GM18505 (cell line): ENCODE results near the gene KLF2.
A peak's percentile ranks its signal among the peaks of the same experiment; 100 is the strongest.

ENCODE experiments used
- ATAC-seq: cut with Tn5 transposase; IDR thresholded peaks from one replicate; pipeline ENCODE4 v1.9.1; 2021; ENCODE audit not compliant: unreplicated experiment
- POLR2A ChIP-seq: IDR thresholded peaks from 4 replicates; pipeline ENCODE4 v1.6.1; 2011; ENCODE audit warnings: borderline replicate concordance; ENCODE audit not compliant: insufficient read depth, insufficient read length; ENCODE audit errors: extremely low read depth

The KLF2 gene

DNA sequence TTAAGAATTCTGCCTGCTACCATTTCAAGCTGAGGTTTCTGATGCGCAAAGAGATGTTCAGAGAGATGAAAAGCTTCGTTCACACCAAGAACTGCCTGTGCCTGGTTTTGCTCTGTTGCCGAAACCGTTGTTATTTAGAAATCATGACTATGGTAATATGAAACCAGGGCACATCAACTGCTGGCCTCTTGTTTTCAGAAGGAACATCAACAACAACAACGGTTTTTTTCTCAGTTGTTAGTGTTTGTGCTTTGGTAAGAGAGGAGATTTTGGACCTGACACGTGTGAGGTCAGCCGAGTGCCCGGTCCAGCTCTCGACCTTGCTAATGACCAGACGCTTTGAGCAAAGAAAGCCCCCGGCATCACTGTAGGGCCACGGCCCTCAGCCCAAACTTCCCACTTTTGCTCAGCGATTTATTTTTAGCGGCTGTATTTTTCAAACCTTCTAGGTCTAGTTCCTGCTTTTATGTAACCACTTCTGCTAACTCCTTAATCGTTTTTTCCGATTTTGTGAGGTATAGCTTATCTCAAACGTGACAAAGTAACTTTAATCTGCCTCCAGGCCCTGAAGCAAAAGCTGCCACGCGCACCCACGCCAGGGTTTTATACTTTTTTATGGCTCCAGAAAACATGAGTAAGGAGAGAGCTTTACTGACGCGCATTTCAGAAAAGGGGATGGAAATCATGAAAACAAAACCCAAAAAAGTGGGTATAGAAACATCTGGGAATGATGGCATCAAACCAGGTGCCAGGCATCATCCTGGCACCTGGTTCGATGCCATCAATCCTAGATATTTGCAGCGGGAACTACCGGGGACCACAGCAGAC, 42.0 kb downstream of the KLF2 start:
- TF ChIP-seq POLR2A, result peak; percentile 17
- ATAC-seq, result no peak

DNA sequence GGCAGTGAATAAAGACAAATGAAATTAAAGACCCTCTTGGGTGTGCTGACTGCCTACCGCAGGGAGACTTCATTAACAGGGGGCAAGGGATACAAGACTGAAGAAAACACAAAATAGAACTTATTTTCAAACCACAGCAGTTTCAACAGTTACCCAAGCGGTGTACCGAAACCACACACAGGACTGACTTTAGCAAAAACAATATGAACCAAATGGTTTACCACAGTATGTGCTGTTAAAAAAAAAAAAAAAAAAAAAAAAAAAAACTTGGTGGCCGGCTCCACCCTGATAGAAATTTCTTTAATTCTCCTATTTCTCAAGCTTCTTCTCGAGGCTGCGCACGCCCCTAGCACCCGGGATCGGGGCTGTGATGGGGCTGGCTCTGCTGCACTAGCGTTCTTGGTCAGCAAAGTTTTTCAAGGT, 42.6 kb downstream of the KLF2 start:
- TF ChIP-seq POLR2A, result no peak
- ATAC-seq, result no peak

DNA sequence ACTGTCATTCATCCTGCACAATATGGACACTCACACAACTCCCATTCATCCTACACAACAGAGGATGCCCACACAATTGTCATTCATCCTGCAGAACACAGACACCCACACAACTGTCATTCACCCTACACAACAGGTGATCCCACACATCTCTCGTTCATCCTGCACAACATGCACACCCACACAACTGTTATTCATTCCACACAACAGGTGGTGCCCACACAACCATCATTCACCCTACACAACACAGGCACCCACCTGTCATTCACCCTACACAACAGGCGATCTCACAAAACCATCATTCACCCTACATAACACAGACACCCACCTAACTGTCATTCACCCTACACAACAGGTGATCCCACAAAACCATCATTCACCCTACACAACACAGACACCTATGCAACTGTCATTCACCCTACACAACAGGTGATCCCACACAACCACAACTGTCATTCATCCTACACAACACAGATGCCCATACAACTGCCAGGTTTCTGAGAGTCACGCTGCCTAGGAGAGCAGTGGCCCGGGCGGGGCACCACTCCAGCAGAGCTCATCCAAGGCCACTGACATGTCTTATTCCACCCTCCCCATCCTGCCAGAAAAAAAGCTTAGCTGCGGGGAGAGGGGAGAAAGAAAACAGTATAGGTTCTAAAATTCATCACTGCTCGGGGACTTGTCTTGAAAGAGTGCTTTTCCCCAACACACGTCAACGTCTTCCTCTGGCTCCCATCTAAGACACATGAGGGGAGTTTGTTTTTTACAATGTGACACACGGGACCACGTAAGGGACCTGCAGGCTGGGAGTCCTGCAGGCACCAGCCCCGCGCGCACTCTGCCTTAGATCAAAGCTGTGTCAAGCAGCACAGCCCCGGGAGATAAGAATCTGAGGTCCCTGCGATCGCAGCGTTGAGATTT, 44.0 kb downstream of the KLF2 start:
- no peak for TF ChIP-seq POLR2A
- no peak for ATAC-seq

DNA sequence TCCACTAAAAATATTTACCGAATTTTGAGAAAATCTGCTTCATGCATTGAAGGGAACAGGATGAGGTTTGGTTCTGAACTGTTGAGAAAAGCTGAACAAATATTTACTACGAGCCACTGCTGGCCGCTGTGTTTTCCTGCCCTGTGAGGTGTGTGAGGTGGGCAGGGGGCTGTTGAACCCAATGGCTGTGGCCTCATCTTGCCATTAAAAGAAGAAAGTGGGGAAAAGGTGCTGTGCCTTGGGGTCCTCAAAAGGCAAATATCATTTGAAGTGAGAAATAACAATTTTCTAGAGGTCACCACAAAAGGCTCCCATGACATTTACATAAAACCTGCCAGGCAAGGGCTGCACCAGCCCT, 44.7 kb downstream of the KLF2 start:
- no peak for ATAC-seq
- TF ChIP-seq POLR2A, result no peak

GRCh38 chr19:16369664-16370576, 45.3 kb downstream of the KLF2 start:
- no peak for TF ChIP-seq POLR2A
- ATAC-seq, result no peak

DNA sequence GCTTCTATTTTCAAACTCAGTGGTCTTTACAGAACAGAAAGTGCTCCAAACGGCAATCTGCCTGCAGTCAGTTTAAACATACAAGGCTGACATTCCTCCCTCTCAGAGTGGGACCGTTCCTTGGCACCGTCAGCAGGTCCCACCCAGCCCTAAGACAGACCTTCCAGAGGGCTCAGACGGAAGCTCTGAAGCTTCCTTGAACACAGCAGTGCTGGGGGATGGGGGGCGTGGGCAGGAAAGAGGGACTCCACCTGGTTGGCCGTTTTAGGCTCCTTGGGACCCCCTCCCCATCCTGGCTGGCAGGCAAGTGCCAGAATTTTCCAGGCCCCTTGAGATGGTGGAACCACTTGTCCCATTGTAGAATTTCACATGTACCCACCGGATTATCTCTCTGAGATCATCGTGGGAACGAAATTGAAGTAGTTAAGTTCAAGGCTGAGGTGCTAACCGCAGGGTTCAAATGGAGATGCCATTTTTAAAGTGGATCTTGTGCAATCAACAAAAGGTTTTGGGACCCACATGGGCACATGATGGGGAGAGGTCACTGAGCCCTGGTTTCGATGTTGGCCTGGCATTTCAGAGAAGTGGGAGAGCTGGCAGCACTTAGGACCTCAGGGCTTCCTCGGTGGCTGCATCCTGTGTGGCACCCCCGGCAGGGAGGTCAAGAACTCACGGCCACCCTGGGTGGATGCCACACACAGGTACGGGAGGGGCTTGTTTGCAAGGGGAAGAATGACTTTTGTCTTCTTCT, 46.2 kb downstream of the KLF2 start:
- TF ChIP-seq POLR2A, result no peak
- no peak for ATAC-seq

GRCh38 chr19:16371540-16371986, 46.9 kb downstream of the KLF2 start:
- TF ChIP-seq POLR2A, result peak; percentile 49
- ATAC-seq, result peak; percentile 67

DNA sequence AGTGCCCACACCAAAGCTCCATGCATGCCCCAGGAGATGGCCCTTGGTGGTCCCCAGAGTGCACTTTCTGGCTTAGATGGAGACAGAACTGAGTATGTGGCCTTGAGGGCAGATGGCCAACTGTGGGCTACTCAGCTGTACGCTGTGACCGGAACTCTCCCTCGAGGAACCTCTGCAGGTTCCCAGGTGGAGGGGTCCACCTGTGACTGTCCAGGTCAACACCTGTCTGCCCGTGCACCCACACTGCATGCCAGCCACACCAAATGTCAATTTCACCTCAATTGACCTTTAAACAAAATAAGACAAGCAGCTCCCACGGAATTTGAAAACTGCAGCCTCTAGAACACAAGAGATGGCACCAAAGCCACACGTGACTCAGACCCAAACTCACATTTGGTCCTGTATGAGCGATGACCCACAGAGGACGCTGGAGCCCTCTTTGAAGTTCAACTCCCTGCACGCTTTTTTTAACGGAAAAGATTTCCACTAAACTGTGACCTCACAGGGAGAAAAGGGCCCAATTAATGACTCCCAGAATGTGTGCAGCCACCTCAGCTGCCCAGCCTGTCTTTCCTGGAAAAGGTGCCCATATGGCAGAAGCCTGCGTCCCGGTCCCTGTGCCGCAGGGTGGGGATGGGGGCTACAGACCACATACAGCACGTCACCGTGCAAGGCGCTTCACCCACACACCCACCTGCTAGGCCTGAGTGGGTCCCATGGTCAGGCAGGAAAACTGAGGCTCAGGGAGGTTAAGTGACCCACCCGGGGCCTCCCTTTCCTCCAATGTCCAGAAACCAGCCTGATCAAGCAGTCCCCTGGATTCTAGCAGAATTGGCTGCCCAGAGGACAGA, 47.7 kb downstream of the KLF2 start:
- ATAC-seq, result no peak
- TF ChIP-seq POLR2A, result no peak

- TF ChIP-seq POLR2A, result no peak
- ATAC-seq, result no peak
These were observed 48.5 kb downstream of the KLF2 start for GRCh38 chr19:16373079-16373478.

DNA sequence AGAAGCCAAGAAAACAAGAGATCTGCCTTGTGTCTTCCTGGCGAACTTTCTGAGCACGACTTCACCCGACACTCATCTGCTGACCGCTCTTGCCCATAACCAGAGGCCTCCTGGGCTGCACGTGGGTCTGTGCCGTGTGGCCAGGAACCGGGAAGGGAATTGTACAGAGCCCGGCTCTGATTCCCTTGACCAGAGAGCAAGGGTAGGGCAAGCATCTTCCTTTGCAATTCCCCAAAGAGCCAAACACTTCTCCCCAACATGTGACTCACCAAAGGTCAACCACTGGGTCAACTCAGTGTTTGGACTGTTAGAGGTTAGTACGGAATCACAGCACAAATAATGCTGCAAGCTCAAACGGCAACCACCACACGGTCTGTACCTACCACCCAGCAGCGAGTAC, 48.9 kb downstream of the KLF2 start:
- ATAC-seq, result no peak
- TF ChIP-seq POLR2A, result no peak

- TF ChIP-seq POLR2A, result no peak
- ATAC-seq, result no peak
These were observed 49.4 kb downstream of the KLF2 start for GRCh38 chr19:16373989-16374388.
